ENCODE measurements around the gene SHE. TPM values are rescaled to one million over a fixed set of nuclear protein-coding genes. Genes with fewer than 3 reads are reported as not detected.

Gene SHE
- total RNA-seq, 1 experiment from 2014 or later, result not detected

- TF ChIP-seq CTCF (IDR thresholded peaks at IDR 0.05; ENCODE audit: unreplicated experiment), result no peak
- DNase-seq, result no peak
- no peaks in the 10 kb centered on the region for H3K36me3 Mint-ChIP-seq (ENCODE audit: insufficient read depth, unreplicated experiment)
- no peak overlapping the region for H3K4me3 Mint-ChIP-seq (ENCODE audit: low read depth, unreplicated experiment)
- no peaks in the 10 kb centered on the region for H3K27me3 Mint-ChIP-seq (ENCODE audit: unreplicated experiment)
- H3K4me1 Mint-ChIP-seq (ENCODE audit: low read depth, unreplicated experiment), result peaks cover 15% of the 10 kb centered on the region
- H3K27ac Mint-ChIP-seq (ENCODE audit: unreplicated experiment), result no peak overlapping the region
- CTCF ChIA-PET, result no interaction called here
- BruUV-seq (replicated peaks), result no TSS peak
- no peaks in the 10 kb centered on the region for H3K9me3 Mint-ChIP-seq (ENCODE audit: low read depth, unreplicated experiment)
- intact Hi-C loops (cut with micrococcal nuclease; ENCODE audit: unreplicated experiment), result no loop called here
Observed at GRCh38 chr1:154453161-154453560, 49.1 kb downstream of the SHE start.

GRCh38 chr1:154448331-154448811, 53.8 kb downstream of the SHE start:
- Mint-ChIP-seq H3K4me3 (ENCODE audit: low read depth, unreplicated experiment) (no peak overlapping the region), H3K36me3 (ENCODE audit: insufficient read depth, unreplicated experiment) (no peaks in the 10 kb centered on the region), H3K4me1 (ENCODE audit: low read depth, unreplicated experiment) (peaks cover 5% of the 10 kb centered on the region), H3K9me3 (ENCODE audit: low read depth, unreplicated experiment) (no peaks in the 10 kb centered on the region), H3K27ac (ENCODE audit: unreplicated experiment) (no peak overlapping the region), H3K27me3 (ENCODE audit: unreplicated experiment) (no peaks in the 10 kb centered on the region)
- no peak for TF ChIP-seq CTCF (IDR thresholded peaks at IDR 0.05; ENCODE audit: unreplicated experiment)
- intact Hi-C loops (cut with micrococcal nuclease; ENCODE audit: unreplicated experiment), result no loop called here
- BruUV-seq (replicated peaks), result no TSS peak
- no peak for DNase-seq
- CTCF ChIA-PET, result interaction anchor here (0.9 kb wide), 1 partner anchor 63 kb away, joined by 3 read pairs; no protein-coding TSS in a partner anchor

- intact Hi-C loops (cut with micrococcal nuclease; ENCODE audit: unreplicated experiment), result no loop called here
- H3K4me1 Mint-ChIP-seq (ENCODE audit: low read depth, unreplicated experiment), result peaks cover 7% of the 10 kb centered on the region
- H3K27me3 Mint-ChIP-seq (ENCODE audit: unreplicated experiment), result no peaks in the 10 kb centered on the region
- H3K9me3 Mint-ChIP-seq (ENCODE audit: low read depth, unreplicated experiment), result no peaks in the 10 kb centered on the region
- DNase-seq, result no peak
- H3K4me3 Mint-ChIP-seq (ENCODE audit: low read depth, unreplicated experiment), result no peak overlapping the region
- CTCF ChIA-PET, result no interaction called here
- BruUV-seq (replicated peaks), result no TSS peak
- H3K36me3 Mint-ChIP-seq (ENCODE audit: insufficient read depth, unreplicated experiment), result no peaks in the 10 kb centered on the region
- no peak overlapping the region for H3K27ac Mint-ChIP-seq (ENCODE audit: unreplicated experiment)
- TF ChIP-seq CTCF (IDR thresholded peaks at IDR 0.05; ENCODE audit: unreplicated experiment), result no peak
Observed at GRCh38 chr1:154446789-154447188, 55.4 kb downstream of the SHE start.

GRCh38 chr1:154446292-154446691, 55.9 kb downstream of the SHE start:
- BruUV-seq (replicated peaks), result no TSS peak
- TF ChIP-seq CTCF (IDR thresholded peaks at IDR 0.05; ENCODE audit: unreplicated experiment), result no peak
- no peak overlapping the region for H3K27ac Mint-ChIP-seq (ENCODE audit: unreplicated experiment)
- H3K36me3 Mint-ChIP-seq (ENCODE audit: insufficient read depth, unreplicated experiment), result no peaks in the 10 kb centered on the region
- no peak for DNase-seq
- CTCF ChIA-PET, result no interaction called here
- intact Hi-C loops (cut with micrococcal nuclease; ENCODE audit: unreplicated experiment), result no loop called here
- H3K4me3 Mint-ChIP-seq (ENCODE audit: low read depth, unreplicated experiment), result no peak overlapping the region
- H3K27me3 Mint-ChIP-seq (ENCODE audit: unreplicated experiment), result no peaks in the 10 kb centered on the region
- H3K9me3 Mint-ChIP-seq (ENCODE audit: low read depth, unreplicated experiment), result no peaks in the 10 kb centered on the region
- H3K4me1 Mint-ChIP-seq (ENCODE audit: low read depth, unreplicated experiment), result peaks cover 12% of the 10 kb centered on the region

Data from Calu3 (cell line).